Measurements from ENCODE around the gene GNG4.
"Not testable (repeated sequence)": the region's sequence is repeated elsewhere in the genome, so short reads cannot be mapped to it uniquely, and the experiment has no call there.

GNG4 gene

DNA sequence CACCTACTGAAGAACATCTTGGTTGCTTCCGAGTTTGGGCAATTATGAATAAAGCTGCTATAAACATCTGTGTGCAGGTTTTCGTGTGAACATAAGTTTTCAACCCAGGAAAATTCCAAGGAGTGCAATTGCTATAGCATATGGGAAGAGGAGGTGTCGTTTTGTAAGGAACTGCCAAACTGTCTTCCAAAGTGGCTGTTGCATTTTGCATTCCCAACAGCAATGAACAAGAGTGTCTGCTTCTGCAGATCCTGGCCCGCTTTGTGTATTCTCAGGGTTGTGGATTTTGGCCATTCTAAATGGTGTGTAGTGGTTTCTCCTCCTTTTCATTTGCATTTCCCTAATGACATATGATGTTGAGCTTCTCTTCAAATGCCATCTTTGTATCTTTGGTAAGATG lies 23.8 kb downstream of the GNG4 start:
- DNase-seq (ENCODE audit: low read depth, low spot score), result no peak

DNA sequence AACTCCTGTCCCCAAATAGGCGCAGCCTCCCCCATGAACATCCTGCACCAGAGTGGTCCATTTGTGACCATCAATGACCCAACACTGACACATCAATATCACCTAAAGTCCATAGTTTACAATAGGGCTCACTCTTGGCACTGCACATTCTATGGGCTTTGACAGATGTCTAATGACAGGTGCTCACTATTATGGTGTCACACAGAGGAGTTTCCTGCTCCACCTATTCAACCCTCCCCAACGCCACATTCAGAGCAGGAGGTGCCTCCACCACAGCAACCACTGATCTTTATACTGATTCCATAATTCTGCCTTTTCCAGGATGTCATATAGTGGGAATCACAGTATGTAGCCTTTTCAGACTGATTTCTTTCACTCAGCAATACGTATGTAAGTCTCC lies 24.2 kb downstream of the GNG4 start:
- no peak for DNase-seq (ENCODE audit: low read depth, low spot score)

DNA sequence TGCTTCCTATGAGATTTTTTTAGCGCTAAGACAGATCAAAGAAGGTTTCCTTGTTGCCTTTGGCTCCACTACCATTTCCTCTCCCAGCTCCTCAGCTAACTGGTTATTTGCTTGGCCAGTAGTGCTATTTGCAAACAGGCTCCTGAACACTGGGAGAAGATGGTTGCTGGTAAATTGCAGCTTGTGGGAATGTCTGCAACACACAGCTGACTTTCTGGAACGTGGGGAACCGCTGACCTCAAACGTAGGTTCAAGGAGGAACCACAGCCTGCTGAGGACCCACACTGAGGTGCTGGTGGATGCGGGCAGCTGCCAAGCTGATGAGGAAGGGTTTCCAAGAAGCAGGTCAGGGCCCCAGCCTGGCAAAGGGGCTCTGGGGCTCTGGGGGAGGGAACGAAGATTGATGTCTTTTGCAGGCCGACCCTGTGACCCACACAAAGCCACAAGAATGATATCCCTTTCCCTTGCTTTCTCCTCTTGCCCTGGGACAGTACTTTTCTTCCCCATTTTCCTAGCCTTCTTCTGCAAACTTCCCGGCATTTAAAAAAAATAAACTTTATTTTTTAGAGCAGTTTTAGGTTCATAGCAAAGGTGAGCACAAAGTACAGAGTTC lies 24.8 kb downstream of the GNG4 start:
- DNase-seq (ENCODE audit: low read depth, low spot score), result peak; percentile 92

DNA sequence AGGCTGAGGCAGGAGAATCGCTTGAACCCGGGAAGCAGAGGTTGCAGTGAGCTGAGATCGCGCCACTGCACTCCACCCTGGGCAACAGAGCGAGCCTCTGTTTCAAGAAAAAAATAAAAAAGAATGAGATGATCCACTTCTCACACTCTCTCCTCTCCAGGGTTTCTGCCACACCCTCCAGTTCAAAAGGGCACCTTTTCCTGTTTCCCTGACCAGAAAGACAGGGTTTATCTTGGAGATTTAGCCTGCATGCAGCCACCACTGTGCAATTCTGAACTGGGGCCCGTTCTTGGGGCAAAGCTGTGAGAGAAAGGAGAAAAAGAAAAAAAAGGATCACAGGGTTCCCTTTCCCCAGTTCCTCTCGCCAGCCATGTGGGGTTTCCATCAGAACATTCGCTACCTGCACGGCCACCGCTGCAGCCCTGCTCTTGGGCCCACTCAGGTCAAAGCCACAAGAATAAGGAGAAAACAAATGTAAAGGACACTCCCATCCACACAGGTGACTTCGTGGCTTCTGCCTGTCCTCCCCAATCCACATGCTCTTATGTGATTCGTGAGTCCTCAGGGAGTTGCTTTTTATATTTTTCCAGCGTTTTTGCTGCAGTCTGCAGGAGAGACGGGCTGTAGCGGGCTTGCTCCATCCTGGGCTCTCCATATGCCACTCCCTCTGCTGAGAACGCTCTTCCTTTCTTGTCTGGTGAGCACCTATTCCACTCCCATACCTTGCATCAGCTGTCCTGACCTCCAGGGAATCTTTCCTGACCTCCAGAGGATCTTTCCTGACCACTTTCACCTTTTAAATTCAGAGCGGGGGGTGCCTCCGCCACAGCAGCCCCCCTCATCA lies 26.4 kb downstream of the GNG4 start:
- no peak for DNase-seq (ENCODE audit: low read depth, low spot score)

DNA sequence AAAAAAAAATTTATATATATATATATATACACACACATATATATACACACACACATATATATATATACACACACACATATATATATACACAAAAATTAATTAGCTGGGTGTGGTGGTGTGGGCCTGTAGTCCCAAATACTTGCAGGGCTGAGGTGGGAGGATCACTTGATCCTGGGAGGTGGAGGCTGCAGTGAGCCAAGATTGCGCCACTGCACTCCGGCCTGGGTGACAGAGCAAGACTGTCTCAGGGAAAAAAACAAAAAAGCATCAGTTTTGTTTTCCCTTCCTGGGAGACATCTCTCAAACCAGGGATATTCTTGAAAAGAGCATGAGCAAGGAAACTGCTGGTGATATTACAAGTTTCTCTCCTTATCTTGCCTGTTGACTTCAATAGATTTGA lies 30.4 kb downstream of the GNG4 start:
- DNase-seq (ENCODE audit: low read depth, low spot score), result not testable (repeated sequence)

DNA sequence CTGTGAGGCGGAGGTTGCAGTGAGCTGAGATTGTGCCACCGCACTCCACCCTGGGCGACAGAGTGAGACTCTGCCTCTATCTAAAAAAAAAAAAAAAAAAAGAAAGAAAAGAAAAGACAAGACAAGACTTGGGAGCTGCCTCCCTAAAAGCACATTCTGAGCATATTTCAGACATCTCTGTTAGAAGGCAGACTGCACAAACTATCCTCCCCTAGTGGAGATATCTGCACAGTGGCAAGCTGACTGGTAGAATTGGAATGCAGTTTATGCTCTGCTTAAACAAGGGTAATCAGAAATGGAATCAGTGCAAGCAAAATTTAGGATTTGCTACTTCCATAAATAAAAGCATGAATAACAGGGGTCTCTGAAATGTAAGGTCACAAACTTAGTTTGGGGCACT lies 31.8 kb downstream of the GNG4 start:
- no peak for DNase-seq (ENCODE audit: low read depth, low spot score)

DNA sequence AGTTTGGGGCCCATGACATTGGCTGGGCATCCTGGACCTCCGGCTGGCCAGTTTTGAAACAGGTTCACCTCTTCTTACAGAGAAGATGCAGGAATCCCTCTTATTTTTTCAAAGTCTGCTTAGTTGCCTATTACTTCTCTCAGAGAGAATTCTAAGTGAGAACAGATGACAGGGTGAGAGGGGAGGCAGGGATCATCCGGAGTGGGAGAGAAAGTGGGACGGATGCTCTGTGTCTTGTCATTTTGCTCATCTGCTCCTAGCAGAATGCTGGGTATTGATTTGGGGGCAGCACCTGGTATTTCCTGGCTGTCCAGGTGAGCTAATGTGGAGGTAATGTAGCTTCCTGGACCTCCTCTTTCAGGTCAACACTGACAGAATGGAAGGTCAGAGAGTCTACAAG lies 32.4 kb downstream of the GNG4 start:
- DNase-seq (ENCODE audit: low read depth, low spot score), result no peak

DNA sequence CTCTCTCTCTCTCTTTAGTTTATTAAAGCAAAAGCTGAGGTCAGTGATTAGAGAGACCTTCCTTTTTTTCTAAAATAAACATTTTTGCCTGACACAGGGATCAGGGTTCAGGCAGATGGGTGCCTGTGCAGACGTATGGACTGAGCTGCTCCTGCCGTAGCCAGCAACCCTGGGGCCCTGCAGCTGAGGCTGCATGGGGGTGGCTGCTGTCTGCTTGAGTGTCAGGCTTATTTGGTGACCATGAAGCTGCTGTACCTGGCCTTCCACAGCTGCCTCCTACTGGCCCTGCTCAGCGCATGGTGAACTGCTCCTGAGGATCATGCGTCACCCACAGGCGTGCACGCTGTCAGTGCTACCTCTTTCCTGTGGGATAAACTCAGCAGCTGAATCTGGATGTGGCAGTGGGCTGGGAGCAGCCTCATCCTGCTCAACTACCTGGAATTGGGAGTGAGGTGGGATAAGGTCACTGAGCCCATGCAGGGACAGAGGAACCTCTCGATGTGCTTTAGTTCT lies 35.1 kb downstream of the GNG4 start:
- DNase-seq (ENCODE audit: low read depth, low spot score), result no peak

DNA sequence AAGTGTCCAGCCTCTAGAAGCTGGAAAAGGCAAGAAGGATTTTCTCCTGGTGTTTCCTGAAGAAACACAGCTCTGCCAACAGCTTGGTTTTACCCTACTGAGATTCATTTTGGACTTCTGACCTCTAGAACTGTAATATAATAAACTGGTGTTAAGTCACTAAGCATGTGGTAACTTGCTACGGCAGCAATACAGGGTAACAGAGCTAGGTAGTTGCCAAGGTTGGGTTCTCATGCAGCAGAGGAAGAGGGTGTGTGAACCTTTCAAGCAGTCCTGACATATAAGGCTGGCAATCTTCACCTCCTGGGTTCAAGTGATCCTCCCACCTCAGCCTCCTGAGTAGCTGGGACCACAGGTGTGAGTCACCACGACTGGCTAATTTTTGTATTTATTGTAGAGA lies 36.0 kb downstream of the GNG4 start:
- no peak for DNase-seq (ENCODE audit: low read depth, low spot score)

DNA sequence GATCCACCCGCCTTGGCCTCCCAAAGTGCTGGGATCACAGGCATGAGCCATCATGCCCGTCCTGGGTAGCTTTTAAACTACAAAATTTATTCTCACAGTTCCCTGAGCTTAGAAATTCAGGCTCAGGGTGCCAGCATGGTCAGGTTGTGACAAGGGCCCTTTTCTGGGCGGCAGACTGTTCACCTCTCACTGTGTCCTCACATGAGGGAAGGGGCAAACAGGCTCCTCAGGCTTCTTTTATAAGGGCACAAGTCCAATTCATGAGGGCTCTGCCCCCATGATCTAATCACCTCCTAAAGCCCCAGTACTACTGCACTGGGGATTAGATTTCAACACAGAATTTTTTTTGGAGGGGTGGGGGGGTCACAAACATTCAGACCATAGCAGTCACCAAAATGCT lies 36.8 kb downstream of the GNG4 start:
- no peak for DNase-seq (ENCODE audit: low read depth, low spot score)

DNA sequence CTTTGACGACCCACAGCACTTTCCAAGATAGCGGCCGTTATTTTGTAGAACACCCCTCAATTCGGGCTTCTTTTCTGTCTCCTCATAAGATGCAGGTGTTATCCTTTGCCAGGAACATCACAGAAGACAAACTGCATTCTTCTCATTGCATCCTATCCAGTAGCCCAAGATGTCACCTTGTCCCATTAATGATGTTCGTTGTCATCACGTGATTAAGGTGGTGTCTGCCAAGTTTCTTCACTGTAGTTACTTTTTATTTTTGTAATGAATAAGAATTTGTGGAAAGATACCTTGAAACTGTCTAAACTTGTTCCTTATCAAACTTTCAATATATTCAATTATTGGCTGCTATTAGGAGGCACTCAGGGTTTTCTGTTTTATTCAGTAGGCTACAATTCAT lies 39.4 kb downstream of the GNG4 start:
- DNase-seq (ENCODE audit: low read depth, low spot score), result no peak

DNA sequence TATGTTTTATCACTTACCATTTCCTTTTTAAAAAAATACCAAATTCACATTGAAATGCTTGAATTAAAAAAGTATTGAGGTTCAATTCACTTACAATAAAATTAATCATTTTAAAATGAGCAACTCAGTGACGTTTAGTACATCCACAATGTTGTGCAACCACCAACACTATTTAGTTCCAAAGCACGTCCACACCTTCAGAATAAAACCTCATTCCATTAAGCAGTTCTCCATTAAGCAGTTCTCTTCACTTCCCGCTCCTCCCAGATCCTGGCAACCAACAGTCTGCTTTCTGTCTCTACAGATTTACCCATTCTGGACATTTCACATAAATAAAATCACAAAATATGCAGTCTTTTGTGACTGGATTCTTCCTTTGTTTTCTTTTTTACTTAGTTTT lies 41.3 kb downstream of the GNG4 start:
- DNase-seq (ENCODE audit: low read depth, low spot score), result no peak

DNA sequence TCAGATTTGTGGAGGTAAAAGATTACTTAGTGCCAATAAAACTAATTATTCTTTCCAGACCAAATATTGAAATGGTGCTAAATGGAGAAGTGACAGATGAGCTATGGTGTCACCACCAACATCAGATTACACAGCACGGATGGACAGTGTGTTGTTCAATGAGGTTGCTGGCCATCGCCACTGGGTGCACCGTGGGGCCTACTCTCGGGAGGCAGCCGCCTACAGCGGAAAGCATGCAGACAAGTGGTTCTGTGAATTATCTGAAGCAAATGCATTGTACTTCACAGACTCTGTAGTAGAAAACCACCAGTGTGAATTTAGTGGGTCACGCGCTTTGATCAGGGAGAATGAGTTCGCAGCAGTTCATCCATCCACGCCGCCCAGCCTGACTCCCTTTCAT lies 42.3 kb downstream of the GNG4 start:
- DNase-seq (ENCODE audit: low read depth, low spot score), result no peak

DNA sequence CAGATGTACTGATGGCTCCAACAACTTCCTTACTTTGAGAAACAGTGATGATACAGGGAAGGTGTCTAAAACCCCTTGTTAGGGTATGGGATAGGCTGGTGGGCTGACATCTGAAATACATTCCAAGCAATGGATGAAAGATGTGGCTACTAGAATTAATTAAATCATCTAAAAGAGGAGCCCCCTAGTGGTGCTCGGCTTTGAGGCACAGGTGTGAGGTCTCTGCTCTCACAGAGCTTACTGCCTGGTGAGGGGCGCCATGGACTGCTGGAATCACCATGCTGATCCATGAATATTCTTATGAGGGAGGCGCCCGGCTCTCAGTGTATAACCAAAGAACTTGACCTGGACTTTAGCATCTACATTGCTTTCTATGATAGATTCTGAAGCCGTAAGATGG lies 48.5 kb downstream of the GNG4 start:
- DNase-seq (ENCODE audit: low read depth, low spot score), result no peak

DNA sequence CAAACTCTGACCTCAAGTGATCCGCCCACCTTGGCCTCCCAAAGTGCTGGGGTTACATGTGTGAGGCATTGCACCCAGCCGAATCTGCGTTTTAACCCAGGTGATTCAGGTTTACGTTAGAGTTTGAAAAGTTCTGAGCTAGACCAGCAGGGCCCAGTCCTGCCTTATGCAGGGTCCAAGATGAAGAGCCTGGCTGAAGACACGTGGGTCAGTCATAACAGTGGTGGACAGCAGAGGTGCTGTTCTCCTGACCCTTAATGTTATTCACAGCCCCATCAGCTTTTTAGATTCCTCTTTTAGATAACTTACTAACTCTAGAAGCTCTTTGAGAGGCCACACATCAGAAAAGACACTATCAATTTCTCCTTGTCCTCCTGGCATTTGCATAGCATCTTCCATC lies 50.0 kb downstream of the GNG4 start:
- DNase-seq (ENCODE audit: low read depth, low spot score), result no peak

DNA sequence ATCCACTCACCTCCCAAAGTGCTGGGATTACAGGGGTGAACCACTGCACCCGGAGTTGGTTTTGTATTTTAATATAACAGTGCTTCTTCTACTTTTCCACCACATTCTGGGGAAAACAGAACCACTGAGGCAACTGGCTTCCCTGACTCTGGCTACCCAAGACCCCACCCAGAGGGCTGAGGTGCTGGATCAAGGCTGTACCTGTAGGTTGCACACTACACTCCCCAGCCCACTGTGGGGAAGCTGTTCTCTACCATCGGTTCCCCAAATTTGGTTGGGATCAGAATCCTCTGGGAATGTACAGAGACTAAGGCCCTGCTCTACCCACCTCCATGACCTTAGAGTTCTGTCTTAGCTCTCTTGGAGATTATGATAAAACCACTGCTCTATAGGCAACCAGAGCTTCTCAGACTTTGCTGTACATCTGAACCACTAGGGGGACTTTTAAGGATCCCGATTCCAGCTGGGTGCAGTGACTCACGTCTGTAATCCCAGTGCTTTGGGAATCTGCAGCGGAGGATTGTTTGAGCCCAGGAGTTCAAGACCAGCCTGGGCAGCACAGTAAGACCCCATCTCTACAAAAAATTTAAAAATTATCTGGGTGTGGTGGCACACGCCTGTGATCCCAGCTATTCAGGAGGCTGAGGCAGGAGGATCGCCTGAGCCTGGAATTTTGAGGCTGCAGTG lies 51.6 kb downstream of the GNG4 start:
- no peak for DNase-seq (ENCODE audit: low read depth, low spot score)

DNA sequence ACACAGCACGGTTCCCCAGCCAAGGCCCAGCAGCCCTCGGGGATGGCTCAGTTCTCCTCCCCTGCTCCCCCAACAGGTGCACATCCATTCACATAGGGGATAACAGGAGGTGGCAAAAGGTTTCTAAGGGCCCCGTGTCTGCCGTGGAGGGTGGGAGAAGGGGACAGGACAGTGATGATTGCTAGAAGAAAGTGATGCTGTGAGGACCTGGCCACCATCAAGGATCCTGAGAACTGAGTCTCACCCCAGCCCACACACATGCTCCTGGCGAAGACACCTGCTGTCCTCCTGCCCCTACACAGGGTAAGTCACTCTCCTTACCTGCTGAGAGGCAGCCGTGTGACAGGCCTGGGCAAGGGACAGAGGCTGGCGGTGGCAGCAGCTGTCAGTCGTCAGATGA lies 54.5 kb downstream of the GNG4 start:
- no peak for DNase-seq (ENCODE audit: low read depth, low spot score)

DNA sequence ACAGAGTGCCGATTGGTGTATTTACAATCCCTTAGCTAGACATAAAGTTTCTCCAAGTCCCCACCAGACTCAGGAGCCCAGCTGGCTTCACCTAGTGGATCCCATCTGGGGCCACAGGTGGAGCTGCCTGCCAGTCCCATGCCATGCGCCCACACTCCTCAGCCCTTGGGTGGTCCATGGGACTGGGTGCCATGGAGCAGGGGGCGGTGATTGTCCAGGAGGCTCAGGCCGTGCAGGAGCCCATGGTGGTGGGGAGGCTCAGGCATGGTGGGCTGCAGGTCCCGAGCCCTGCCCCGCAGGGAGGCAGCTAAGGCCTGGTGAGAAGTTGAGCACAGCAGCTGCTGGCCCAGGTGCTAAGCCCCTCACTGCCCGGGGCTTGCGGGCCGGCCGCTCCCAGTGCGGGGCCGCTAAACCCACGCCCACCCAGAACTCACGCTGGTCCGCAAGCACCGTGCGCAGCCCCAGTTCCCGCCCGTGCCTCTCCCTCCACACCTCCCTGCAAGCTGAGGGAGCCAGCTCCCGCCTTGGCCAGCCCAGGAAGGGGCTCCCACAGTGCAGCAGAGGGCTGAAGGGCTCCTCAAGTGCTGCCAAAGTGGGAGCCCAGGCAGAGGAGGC lies 55.2 kb downstream of the GNG4 start:
- not testable (repeated sequence) for DNase-seq (ENCODE audit: low read depth, low spot score)

DNA sequence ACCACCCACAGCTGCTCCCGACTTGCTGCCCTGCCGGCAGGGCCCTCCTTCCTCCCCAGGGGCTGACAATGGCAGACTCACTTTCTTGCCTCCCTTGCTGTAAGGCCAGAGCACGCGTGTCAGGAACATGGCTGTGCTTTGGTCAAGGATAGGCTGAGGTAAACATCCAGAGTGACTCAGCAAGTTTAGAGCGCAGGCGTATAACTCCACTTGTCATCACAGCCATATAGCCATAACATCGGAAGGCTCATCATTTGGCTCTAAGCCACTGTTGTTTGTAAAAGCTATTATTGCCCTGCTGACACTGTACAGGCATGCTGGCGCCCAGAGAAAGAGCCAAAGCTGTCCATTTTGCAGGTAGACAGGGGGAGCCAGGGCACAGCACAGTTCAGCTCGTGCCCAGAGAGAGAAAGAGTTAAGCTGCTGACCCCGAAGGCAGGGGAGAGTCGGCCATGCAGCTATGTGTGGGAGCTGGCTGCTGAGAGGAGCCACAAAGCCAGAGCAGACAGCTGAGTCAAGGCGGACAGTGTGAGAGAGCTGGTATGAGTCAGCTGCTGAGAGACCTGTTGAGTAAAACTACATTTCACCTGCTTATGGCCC lies 60.6 kb downstream of the GNG4 start:
- DNase-seq (ENCODE audit: low read depth, low spot score), result no peak

DNA sequence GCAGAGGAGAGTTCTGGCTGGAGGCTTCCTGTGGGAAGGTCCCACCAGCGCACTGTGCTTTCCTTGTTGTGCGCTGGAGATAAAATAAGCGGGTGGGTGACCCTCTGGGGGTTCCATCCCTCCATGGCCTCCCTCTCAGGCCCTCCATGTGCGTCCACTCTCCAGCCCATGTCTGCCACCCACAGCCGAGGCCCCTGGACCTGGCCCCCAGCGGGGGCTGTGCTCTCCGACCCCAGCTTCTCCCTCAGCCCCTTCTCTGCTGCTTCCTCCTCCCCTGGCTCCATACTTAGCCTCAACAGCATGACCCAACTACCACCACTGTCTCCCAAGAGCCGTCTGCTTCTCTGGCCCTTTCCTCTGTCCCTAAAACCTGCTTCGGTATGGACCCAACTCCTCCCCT lies 61.4 kb downstream of the GNG4 start:
- DNase-seq (ENCODE audit: low read depth, low spot score), result no peak

DNA sequence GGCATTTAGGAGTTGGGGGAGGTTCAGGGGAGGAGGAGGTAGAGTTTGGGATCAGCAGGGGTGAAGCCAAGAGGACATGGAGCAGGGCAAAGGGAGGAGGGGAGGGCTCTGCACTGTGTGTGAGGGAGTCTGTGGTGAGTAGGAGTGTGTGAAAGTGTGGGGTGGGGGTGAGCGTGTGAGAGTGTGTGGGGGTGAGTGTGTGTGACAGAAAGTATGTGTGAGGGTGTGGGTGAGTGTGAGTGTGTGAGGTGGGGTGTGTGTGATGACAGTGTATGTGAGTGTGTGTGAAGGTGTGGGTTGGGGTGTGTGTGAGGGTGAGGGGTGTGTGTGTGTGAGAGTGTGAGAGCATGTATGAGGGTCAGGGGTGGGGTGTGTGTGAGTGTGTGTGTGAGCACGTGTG lies 62.6 kb downstream of the GNG4 start:
- DNase-seq (ENCODE audit: low read depth, low spot score), result no peak

DNA sequence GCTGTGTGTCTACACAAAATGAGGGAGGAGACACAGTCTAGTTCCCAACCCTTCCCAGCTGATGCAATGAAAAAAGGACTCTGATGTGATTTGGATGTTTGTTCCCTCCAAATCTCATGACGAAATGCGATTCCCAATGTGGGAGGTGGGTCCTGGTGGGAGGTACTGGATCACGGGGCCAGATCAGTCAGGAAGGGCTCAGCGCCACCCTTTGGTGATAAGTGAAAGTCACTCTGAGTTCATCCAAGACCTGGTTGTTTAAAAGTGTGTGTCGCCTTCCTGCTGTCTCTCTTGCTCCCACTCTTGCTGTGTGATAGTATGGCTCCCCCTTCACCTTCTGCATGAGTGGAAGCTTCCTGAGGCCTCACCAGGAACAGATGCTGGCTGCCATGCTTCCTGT lies 63.2 kb downstream of the GNG4 start:
- no peak for DNase-seq (ENCODE audit: low read depth, low spot score)

Data from brain pericyte (primary cell).